ENCODE data around the gene OR2H2.

OR2H2 gene

GRCh38 chr6:29631209-29631810, 46.4 kb downstream of the OR2H2 start:
- no peak for DNase-seq

DNA sequence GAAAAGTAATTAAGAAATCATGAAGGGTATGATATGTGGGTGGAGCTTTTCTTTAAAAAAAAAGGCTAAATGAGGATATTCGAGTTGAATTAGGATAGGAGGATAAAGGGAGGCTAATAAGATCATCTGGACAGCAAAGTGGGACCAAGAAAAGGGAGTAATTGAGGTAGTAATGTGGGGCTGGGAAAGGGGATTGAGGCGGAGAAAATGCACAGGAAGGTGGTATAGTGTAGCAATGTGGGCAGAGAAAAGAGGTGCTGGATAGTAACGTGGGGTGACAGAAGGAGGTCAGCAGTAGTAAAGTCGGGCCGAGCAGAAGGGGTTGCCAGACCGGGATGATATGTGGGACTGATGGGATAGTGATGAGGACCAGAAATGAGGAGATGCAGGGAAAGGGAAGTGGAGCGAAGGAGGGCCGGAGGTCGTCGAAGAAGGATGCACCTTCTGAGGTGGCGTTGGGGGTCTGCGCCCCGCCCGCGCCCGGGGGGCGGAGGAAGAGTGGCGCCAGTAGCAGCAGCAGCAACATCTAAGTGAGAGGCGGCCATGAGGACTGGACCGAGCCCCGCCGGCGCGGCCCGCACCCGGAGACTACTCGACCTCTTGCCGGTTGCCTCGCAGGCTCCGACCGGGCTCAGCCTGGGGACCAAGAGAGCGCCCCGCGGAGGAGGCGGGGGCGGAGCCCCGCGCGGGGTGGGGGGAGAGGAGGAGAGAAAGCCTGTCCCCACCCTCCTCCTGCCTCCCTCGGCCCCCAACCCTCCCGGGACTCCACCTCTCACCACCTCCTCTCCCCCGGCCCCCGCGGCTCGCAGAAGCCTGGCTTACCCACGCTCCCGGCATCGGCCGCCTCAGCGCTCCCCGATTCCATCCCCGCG, 47.2 kb downstream of the OR2H2 start:
- DNase-seq: peak; percentile 71 to 72

DNA sequence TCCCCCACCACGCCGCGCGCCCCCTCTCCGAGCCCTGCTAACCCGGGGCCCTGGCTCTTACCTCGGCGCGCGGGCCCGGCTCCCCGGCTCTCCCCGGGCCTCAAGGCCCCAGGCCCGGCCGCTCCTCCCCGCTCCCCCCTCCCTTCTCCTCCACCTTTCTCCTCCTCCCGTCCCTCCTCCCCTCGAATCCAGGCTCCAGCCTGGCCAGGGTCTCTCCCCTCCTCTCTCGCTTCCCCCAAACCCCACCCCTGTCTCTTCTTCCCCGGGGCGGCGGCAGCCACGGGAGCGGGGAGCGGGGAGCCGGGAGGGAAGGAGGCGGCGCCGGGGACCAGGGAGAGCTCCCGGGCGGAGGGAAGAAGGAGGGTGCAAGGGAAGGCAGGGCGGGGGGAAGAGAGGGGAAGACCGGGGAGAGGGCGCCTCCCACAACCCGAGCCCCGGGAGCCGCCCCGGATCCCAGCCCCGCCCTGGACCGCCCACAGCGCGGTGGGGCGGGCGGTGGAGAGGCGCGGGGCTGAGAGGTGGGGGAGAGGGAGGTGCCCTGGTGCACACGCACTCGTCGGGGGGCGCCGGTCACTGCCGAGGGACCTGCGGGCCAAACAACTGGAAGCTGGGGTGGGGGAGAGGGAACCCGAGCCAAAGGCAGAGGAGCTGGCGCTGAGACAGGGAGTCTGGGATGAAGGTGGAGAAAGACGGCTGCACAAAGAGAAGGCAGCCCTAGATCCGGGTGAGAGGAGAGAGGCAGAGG, 48.0 kb downstream of the OR2H2 start, which contains the start of gene GABBR1:
GABBR1 (minus strand) TSS at position 395 of the 745 bp plus-strand sequence. CDS start 798 bp downstream, outside the sequence.
- peak; percentile 90 to 93 for DNase-seq

- peak in 1 of 2 experiments; percentile 34 for DNase-seq
Measured at GRCh38 chr6:29633534-29633905, 48.6 kb downstream of the OR2H2 start.

DNA sequence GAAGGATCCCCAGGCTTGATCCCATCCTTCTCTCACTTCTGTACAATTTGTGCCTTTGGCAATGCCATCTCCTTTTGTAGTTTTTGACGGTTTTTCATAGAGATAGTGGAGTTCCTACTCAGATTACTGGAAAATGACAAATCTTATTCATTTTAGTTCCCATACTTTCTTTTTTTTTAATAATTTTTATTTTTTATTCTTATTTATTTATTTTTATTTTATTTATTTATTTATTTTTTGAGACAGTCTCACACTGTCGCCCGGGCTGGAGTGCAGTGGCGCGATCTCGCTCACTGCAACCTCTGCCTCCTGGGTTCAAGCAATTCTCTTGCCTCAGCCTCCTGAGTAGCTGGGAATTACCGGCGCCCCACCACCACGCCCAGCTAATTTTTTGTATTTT, 52.3 kb downstream of the OR2H2 start:
- DNase-seq: no peak

Measured in NCI-H2081 (cell line).